Ishikawa (cell line): Measurements from ENCODE around the gene PTPN22.

Source experiments
- CEBPB ChIP-seq: IDR thresholded peaks from 2 replicates; pipeline ENCODE4 v1.6.1; 2012
- EP300 ChIP-seq: IDR thresholded peaks from 2 replicates; pipeline ENCODE4 v1.6.1; 2012; ENCODE audit warnings: borderline replicate concordance
- FOXM1 ChIP-seq: IDR thresholded peaks from 2 replicates; pipeline ENCODE4 v1.6.1; 2012; ENCODE audit warnings: low read depth, borderline replicate concordance
- RAD21 ChIP-seq: IDR thresholded peaks from 2 replicates; pipeline ENCODE4 v1.6.1; 2012; ENCODE audit warnings: low read depth
- TAF1 ChIP-seq: IDR thresholded peaks from 2 replicates; pipeline ENCODE4 v1.6.1; 2012; ENCODE audit warnings: low read depth, mild to moderate bottlenecking
- TCF12 ChIP-seq: IDR thresholded peaks from 2 replicates; pipeline ENCODE4 v1.6.1; 2012; ENCODE audit warnings: low read depth
- USF1 ChIP-seq: IDR thresholded peaks from 2 replicates; pipeline ENCODE4 v1.6.1; 2012
- TF ChIP-seq, protein P1 (sequence below): IDR thresholded peaks from 2 replicates; pipeline ENCODE4 v1.6.1; 2012

DNA sequence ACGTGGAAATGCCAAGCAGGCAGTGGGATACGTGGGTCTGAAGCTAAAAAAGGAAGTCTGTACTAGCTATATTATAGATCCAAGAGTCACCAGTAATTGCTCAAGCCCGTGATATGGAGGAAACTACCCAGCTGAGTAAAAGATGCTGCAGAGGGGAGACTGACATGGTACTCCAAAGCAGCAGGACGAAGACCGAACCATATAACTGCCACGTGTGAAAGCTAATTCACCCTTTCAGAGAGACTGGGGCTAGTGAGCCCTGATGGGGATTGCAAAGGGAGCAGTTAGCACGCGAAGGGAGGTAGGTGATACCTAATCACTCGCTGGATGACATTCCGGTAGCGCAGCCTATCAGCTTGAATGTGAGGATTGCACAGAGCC is 32.8 kb upstream of the PTPN22 start:
- no peak for TF ChIP-seq CEBPB
- no peak for TF ChIP-seq FOXM1
- no peak for TF ChIP-seq TCF12
- TF ChIP-seq RAD21 = no peak
- TF ChIP-seq EP300 = no peak
- no peak for TF ChIP-seq TAF1
- no peak for TF ChIP-seq USF1
- TF ChIP-seq, protein P1, sequence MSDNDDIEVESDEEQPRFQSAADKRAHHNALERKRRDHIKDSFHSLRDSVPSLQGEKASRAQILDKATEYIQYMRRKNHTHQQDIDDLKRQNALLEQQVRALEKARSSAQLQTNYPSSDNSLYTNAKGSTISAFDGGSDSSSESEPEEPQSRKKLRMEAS = no peak; the same call in 1 of the 2 replicates
